Choroid plexus epithelial cell (primary cell): Measurements from ENCODE around the gene INSRR.
A peak's percentile ranks its signal among the peaks of the same experiment; 100 is the strongest.

ENCODE experiments used
- DNase-seq: peaks from one replicate; pipeline ENCODE4 v3.0.0-alpha.2; 2010; ENCODE audit warnings: low read depth
- H3K4me3 ChIP-seq: 2 replicates; pipeline ENCODE4 v1.5.1; 2011; ENCODE audit warnings: low read depth, mild to moderate bottlenecking, control low read depth, low read length, moderate library complexity
- CTCF ChIP-seq: conservative IDR thresholded peaks from 2 replicates; pipeline ENCODE4 v1.5.1; 2011; ENCODE audit warnings: low read depth, mild to moderate bottlenecking, control low read depth, inconsistent platforms, low read length, moderate library complexity

Gene INSRR

GRCh38 chr1:156858555-156858956 is 361 bp downstream of the INSRR start:
- DNase-seq = no peak
- H3K4me3 ChIP-seq = no peak overlapping the region
- no peak for TF ChIP-seq CTCF

- no peak overlapping the region for H3K4me3 ChIP-seq
- DNase-seq = no peak
- no peak for TF ChIP-seq CTCF
These were observed 1.4 kb downstream of the INSRR start for GRCh38 chr1:156857532-156857931.

- no peak overlapping the region for H3K4me3 ChIP-seq
- no peak for TF ChIP-seq CTCF
- no peak for DNase-seq
These were observed 2.6 kb downstream of the INSRR start for GRCh38 chr1:156856282-156856785.

GRCh38 chr1:156854634-156855033 is 4.3 kb downstream of the INSRR start:
- TF ChIP-seq CTCF = peak; percentile 19
- DNase-seq = no peak
- H3K4me3 ChIP-seq = no peak overlapping the region

GRCh38 chr1:156853761-156854160 is 5.2 kb downstream of the INSRR start:
- H3K4me3 ChIP-seq = no peak overlapping the region
- TF ChIP-seq CTCF = no peak

GRCh38 chr1:156852418-156852874 is 6.5 kb downstream of the INSRR start:
- H3K4me3 ChIP-seq = no peak overlapping the region
- peak; percentile 80 for DNase-seq
- no peak for TF ChIP-seq CTCF

More at GRCh38 chr1:156853761-156854160, 5.2 kb downstream of the INSRR start:
- no peak for DNase-seq

- TF ChIP-seq CTCF = no peak
- H3K4me3 ChIP-seq = no peak overlapping the region
- DNase-seq = no peak
These were observed 7.0 kb downstream of the INSRR start for GRCh38 chr1:156851779-156852417.
